GM21576 (cell line): ENCODE data around the gene ACSF2.
"Not testable (repeated sequence)": the region's sequence is repeated elsewhere in the genome, so short reads cannot be mapped to it uniquely, and the experiment has no call there.

Experiments
- ATAC-seq: cut with Tn5 transposase; IDR thresholded peaks from one replicate; pipeline ENCODE4 v1.9.1; 2021; ENCODE audit warnings: mild to moderate bottlenecking, moderate library complexity; ENCODE audit not compliant: unreplicated experiment

The ACSF2 gene

DNA sequence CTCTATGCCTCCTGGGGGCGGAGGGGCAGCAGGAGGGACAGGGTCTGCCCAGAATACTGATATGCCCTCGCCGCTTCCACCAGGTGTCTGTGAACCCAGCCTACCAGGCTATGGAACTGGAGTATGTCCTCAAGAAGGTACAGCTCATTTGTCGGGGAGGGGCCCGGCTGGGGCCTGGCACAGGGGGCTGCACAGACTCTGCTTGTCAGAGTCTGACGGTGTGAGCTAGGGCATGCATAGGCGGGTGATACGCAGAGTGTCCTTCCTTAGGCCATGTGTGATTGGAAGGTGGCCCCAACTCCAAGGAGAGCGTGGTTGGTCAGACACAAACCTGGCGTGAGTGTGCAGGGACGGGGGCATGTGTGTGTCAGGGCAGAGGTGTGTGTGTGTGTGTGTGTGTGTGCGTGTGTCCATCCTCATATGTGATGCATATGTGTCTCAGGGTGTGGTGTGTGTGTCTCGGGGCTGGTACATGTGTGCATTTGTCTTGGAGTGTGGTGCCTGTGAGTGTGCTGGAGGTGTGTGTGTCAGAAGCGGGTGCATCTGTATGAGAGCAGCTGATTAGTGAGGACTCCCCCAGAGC is 35.6 kb downstream of the ACSF2 start:
- ATAC-seq = no peak

DNA sequence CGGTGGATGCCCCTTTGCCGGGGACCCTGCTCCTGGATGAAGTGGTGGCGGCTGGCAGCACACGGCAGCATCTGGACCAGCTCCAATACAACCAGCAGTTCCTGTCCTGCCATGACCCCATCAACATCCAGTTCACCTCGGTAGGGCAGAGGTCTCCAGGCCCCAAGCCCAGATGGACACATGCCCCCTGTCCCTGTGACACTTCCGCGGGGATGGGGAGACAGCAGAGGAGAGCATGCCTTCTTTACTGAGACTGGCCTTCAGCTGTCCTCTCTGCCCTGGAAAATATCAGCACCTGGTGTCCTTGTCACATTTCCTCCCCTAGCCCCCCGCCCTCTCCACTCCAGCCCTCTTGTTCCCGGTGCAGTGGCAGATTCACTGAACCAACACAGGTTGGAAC is 36.4 kb downstream of the ACSF2 start:
- ATAC-seq = no peak

DNA sequence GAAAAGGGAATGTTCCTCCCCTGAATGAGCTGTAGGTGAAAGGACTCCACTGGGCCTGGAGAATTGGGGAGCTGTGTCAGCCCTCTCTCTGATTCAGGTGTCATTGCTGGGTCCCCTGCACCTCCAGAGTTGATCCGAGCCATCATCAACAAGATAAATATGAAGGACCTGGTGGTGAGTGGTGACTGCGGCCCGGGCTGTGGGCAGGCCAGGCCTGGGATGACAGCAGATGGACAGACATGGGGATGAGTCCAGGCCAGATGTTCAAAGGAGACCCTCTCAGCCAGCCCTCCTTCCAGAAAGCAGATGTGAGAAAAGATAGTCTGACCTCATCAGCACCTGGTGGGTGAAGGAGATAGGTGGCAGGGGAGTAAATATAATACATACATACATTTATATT is 38.1 kb downstream of the ACSF2 start:
- ATAC-seq = no peak

DNA sequence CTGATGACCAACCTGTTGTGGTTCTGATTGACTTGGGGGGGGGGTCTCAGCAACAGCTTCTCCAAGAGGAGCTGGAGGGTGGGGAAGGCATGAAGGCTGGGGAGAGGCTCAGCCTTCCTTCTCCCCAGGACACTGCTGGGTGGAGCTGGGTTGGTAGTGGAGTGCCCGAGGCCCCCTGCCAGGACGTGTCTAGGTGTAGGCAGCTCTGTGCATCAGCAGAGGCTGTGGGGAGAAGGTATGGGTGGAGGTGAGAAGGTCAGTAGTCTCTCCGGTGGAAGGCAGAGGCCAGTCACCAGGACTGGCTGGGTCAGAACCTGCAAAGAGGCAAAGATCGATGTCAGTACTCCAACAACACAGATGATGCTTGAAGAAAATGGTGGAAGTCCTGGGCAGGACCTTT is 38.7 kb downstream of the ACSF2 start:
- ATAC-seq = no peak

DNA sequence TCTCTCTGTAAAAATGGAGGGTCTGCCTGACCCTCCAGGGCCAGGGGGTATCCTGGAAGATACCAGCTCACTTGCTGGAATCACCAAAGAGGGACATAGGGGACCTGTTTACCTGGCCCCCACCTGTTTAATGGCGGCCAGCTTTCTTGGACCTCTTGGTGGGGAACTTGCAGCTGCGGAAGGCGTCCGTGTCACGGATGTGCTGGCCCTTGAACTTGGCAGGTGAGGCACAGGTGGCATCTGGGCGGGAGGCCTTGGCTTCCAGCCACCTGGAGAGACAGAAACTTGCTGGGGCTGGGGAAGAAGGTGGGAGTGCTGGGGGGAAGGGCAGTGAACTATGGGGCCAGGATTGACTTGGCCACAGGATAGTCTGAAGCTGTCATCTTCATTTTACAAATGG is 39.2 kb downstream of the ACSF2 start:
- ATAC-seq = no peak

DNA sequence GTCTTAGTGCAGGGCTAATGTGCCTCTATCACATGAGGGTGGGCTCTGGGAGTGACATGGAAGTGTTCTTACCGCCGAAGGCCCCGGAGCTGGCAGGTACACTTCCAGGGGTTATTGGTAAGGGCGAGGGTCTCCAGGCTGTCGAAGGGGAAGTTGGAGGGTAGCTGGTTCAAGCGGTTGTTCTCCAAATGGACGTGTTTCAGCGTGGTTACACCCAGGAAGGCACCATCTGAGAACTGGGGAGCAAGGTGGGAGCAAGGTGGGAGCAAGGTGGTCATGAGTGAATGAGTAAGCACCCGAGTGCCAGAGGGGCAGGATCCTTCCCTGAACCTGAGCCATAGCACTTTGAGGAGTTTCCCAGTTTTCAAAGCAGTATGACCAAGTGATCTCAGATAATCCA is 39.6 kb downstream of the ACSF2 start:
- no peak for ATAC-seq

DNA sequence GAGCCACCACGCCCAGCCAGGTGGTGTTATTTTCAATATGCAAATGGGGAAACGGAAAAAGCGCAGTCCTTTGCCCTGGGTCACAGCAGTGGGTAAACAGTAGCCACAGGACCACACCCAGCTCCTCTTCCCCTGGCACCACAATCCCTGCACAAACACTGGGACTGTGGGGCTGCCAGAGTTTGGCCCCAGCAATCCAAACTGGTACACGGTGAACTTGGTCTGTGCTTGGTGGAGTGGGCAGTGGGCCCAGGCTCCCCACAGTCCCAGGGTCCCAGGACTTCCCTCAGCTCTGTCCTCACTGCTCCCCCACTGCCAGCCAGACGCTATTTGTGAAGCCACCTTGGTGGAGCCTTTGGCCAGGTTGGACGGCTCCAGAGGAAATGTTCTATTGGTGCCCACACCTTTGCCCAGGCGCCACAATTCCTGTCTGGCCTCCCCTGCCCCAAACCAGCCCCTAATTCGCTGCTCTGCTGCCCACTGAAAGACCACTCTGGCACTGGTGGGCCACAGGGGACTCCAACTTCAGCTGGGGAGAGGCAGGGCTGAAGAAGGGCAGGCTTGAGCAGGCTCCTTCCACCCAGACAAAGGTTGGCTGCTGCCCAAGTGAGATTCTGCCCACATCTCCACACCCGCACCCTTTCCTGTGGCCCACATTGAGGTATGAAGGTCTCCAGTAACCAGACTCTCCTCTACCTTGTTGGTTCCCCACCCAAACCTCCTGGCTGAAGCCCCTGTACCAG is 40.5 kb downstream of the ACSF2 start:
- ATAC-seq = no peak

DNA sequence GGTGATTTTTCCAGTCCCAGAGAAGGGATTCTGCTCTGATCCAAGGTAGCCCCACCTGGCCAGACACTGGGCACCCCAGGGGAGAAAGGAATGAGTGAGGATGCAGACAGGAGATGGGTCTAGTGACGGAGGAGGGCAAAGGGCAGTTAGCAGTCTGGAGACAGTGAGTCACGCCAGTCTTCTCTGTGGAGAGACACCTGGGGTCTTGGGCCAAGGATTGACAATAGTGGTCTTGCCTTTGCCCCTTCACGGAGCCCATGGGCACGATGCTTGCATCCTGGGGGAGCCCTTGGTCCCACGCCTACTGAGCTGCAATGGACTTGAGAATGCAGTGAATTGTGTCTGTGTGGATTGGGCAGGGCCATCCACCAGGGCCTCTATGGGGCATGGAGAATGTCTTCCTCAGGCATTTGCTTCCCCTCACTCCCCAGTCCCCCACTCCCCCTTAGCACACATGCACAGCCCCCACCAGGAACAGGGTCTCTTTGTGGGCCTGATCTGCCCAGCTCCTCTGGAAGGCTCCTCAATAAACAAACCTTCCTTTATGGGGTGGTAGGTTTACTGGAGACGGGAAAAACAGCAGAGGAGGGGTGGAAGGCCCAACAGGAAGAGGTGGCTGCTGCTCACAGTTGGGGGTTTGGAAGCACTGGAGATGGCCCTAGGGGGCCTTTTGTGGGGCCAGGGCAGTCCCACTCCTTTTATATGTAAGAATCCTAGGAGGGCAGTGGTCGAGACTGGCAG is 41.3 kb downstream of the ACSF2 start:
- no peak for ATAC-seq

DNA sequence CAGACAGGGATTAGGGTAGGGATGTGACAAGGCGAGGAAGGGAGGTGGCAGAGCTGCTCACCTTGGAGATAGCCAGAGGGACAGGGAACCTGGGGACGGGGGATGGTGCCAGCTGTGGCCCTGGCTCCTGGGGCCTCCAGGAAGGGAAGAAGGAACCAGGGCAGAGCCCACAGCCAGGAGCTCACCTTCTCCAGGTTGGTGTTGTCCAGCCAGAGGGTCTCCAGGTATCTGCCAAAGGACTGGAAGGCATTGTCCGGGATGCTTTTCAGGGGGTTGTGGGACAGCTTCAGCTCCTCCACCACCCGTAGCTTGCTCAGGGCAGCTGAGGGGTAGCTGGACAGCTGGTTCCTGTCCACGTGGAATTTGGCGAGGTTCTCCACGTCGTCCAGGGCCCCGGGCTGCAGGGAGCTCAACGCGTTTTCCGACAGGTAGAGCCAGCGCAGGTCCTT is 41.9 kb downstream of the ACSF2 start:
- no peak for ATAC-seq

DNA sequence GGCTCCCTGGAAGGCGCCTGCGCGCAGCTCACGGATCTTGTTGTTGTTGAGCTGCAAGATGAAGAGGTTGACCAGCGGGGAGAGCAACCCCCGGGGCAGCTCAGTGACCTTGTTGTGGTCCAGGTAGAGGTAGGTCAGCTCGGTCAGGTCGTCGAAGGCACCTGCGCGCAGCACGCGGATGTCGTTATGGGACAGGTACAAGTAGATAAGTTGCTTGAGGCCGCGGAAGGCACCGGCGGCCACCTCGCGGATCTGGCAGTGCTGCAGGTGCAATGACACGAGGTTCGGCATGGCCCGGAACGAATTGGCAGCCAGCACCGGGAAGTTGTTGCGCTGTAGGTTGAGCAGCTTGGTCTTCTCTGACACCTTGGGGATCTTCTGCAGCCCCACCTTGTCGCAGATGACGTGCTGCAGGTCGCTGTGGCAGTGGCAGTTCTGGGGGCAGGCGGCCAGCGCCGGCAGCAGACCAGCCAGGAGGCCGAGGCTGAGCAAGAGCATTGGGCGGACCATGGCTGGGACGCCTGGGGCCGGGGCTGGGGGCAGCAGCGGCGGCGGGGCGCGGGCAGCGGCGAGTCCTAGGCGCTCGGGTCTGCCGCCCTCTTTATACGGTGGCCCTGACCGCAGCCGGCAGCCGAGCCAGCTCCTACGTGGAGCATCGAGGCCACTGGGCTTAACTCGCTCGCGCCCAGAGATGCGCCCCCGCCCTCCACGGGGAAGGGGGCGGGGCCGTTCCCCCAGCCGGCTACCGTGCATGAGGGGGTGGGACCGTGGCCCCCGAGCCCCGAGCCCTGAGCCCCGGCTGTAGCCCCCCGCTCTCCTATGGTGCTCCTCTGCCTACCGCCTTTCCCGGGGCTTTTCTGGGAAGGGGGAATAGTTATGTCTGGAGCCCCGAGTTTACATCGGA is 42.5 kb downstream of the ACSF2 start, which contains the start of gene CHAD:
Gene CHAD, minus strand, starts transcription at position 577 of the 904 bp plus-strand sequence. Its CDS starts 67 bp downstream, at position 510.
- ATAC-seq = no peak

DNA sequence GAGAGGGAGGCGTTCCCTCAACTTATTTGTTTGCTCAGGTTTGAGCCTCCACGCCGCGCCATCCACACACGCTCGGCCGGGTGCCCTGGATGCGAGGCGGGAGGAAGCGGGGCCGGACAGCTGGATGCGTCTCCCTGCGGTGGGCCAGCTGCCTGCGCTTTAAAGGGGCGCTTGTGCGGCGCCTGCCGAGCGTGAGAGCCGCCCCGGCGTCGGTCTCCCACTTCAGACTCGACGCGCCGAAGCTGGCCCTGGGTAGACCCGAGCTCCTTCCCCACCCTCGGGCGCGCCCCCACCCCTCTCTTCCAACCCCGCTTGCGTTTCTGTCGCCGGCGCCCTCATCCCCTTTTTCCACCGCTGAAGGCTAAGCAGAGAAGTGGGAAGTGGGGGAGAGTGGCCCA is 43.2 kb downstream of the ACSF2 start:
- ATAC-seq = no peak

DNA sequence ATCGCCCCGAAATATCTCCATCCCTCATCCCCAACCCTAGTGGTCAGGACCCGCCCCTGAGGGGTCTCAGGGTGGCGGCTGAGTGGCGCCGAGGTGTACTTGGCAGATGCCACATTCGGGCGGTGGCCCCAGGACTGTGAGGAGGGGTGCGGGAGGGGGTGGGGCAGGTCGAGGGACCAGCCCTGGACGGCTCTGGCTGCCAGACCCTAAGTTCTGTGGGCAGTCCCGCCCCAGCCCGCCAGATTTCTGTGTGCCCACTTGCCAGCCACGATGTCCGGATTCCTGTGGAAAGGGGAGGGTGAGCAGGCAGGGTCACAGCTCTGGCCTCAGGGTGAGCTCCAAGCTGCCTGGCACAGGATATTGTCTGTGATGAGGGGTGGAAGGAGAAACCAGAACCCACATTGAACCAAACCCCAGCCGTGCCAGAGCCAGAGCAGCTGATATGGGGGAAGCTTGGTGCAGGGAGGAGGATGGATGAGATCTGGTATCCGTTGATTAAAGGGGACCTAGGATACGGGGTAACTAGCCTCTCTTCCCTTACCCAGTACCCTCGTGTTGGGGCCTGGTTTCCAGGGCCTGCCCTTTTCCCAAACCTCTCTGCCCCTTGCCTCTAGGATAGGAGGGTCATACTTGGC is 43.8 kb downstream of the ACSF2 start:
- no peak for ATAC-seq

DNA sequence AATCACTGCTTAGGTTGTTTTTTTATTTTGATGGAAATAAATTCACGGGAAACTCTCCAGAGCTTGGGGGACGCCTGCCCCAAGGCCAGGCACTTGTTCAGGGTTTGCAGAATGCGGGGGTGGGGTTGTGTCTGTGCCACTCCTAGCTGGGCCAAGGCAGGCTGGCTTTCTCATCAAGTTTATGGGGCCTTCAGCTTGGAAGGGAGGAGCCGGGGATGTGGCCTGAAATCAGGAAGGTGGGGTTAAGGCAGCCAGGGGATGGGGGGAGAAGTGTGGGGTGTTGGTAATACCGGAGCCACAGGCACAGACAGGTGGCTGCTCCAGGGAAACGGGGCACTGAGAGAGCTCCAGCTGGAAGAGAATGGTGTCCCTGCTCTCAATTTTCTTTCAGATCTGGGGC is 44.4 kb downstream of the ACSF2 start:
- no peak for ATAC-seq

DNA sequence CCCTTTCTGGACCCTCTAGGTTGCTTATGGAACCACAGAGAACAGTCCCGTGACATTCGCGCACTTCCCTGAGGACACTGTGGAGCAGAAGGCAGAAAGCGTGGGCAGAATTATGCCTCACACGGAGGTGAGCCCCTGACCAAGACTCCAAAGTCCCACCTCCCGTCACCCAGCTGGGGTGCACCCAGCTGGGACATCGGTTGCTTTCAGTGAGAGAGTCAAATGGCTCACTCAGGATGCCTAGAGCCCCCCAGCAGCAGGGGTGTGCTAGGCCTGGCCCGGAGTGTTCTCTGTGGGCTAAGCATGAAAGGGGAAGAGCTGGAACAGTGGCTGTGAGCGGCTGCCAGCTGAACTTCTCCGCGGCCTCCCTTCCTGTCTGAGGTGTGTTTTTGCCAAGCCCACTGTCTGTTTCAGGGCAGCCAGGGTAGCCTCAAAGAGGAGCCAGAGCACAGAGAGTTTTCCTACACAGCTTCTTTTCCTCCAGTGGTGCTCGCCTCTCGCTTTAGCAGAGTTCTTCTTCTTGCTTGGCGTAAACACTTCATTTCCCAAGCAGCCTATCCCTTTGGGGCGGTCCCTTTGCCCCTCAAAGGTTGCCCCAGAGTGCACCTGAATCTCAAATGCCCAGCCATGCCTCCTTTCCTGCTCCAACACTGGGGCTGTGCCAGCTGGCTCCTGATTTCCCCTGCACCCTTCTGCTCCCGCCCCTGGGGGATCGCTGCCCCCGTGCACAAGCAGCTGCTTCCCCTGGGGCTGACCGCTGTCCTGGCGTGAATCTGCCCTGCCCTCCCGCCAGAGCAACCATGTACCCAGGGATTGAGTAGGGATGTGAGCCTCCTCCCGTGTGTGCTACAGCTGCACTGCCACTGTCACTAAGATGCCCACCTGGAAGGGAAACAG is 45.2 kb downstream of the ACSF2 start:
- no peak for ATAC-seq

DNA sequence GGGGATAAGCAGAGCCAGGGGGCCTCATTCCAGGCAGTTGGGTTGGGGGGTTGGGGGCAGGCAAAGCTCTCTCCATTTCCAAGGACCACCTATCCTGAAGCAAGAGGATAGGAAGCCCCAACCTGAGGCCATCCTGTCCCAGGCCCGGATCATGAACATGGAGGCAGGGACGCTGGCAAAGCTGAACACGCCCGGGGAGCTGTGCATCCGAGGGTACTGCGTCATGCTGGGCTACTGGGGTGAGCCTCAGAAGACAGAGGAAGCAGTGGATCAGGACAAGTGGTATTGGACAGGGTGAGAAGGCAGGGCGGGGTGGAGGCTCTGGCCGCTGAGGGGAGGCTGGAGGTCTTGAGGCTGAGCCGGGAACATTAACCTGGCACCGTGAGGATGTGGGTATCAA is 46.3 kb downstream of the ACSF2 start:
- ATAC-seq = no peak

DNA sequence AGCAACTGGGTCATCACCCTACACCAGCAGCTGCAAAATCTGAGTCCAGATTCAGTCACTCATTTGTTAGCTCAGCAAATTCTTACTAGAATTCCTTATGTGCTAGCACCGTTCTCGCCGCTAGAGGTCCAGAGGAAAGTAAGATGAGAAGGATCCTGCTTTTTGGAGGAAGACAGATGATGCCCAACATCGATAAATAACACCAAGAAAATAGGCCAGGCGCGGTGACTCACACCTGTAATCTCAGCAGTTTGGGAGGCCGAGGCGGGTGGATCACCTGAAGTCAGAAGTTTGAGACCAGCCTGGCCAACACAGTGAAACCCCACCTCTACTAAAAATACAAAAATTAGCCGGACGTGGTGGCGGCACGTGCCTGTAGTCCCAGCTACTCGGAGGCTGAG is 46.7 kb downstream of the ACSF2 start:
- ATAC-seq = not testable (repeated sequence)

DNA sequence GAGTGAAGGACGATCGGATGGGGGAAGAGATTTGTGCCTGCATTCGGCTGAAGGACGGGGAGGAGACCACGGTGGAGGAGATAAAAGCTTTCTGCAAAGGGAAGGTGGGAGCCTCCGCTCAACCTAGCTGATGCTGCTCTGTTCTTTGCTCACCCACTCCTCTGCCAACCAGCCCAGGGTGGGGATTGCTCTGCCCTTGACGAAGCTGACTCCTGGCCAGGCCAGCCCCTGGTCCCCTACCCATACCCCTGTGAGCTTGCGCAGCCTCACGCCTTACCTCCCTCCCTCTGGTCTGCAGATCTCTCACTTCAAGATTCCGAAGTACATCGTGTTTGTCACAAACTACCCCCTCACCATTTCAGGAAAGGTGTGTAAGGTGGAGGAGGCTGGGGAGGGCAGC is 47.9 kb downstream of the ACSF2 start:
- no peak for ATAC-seq

DNA sequence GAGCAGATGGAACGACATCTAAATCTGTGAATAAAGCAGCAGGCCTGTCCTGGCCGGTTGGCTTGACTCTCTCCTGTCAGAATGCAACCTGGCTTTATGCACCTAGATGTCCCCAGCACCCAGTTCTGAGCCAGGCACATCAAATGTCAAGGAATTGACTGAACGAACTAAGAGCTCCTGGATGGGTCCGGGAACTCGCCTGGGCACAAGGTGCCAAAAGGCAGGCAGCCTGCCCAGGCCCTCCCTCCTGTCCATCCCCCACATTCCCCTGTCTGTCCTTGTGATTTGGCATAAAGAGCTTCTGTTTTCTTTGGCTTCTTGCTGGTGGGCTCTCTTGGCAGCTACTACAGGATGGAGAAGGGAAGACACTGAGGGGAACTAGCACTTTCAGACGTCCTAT is 48.5 kb downstream of the ACSF2 start:
- no peak for ATAC-seq

DNA sequence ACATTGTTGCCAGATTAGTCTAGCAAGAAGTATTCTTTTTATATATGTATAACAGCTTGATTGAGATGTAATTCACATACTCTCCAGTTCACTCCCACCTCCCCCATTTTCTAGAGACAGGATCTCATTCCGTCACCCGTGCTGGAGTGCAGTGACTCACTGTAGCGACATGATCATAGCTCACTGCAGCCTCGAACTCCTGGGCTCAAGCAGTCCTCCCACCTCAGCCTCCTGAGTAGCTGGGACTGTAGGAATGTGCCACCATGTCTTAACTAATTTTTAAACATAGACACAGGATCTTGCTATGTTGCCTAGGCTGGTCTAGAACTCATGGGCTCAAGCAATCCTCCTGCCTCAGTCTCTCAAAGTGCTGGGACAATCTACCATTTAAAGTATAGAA is 49.3 kb downstream of the ACSF2 start:
- ATAC-seq = no peak
